Keratinocyte (primary cell): Measurements from ENCODE around the gene SQSTM1. TPM values are rescaled to one million over a fixed set of nuclear protein-coding genes. Genes with fewer than 3 reads are reported as not detected.

Experiments
- DNase-seq: peaks from one replicate; pipeline ENCODE4 v3.0.0-alpha.2; 2011; ENCODE audit warnings: low read depth, missing footprints, low spot score
- FAIRE-seq: peaks from 2 replicates; lab custom pipeline; 2011; peaks lifted over from hg19 to GRCh38; lab: Jason Lieb, UNC
- H2AFZ ChIP-seq: 2 replicates; pipeline ENCODE4 v1.6.0; 2012; ENCODE audit warnings: low read length, control low read depth, inconsistent platforms; ENCODE audit not compliant: control insufficient read depth
- H3K27ac ChIP-seq: 2 replicates; pipeline ENCODE4 v1.5.1; 2011; ENCODE audit warnings: low read length; ENCODE audit not compliant: control insufficient read depth, insufficient read depth
- H3K27me3 ChIP-seq: 3 replicates; pipeline ENCODE4 v1.6.0; 2011; ENCODE audit warnings: low read length; ENCODE audit not compliant: control insufficient read depth, insufficient read depth; ENCODE audit errors: extremely low read depth
- H3K36me3 ChIP-seq, 2 experiments: 2 replicates in 1 of 2; 3 replicates in 1 of 2; pipeline ENCODE4 v1.5.1; 2011; ENCODE audit warnings: low read length in 2 of 2, mild to moderate bottlenecking in 1 of 2; ENCODE audit not compliant: control insufficient read depth in 2 of 2, insufficient read depth in 2 of 2; ENCODE audit errors: extremely low read depth in 1 of 2
- H3K4me1 ChIP-seq: 3 replicates; pipeline ENCODE4 v1.5.1; 2011; ENCODE audit warnings: low read length; ENCODE audit not compliant: control insufficient read depth, insufficient read depth; ENCODE audit errors: extremely low read depth
- H3K4me2 ChIP-seq: 3 replicates; pipeline ENCODE4 v1.6.0; 2011; ENCODE audit warnings: low read depth, low read length; ENCODE audit not compliant: control insufficient read depth, insufficient read depth; ENCODE audit errors: extremely low read depth
- H3K4me3 ChIP-seq, 3 experiments: fragments of 200-600 bp in 1 of 3; sonication (generic) in 1 of 3; 2 replicates in 2 of 3; 3 replicates in 1 of 3; pipeline ENCODE4 v1.5.1; 2011 to 2016; ENCODE audit warnings: low read length in 3 of 3, mild to moderate bottlenecking in 3 of 3, control low read depth in 2 of 3, inconsistent platforms in 1 of 3, low read depth in 1 of 3, mixed read lengths in 1 of 3, mixed run types in 1 of 3, moderate library complexity in 1 of 3; ENCODE audit not compliant: control insufficient read depth in 2 of 3, insufficient read depth in 2 of 3; ENCODE audit errors: extremely low read depth in 1 of 3
- H3K79me2 ChIP-seq: 2 replicates; pipeline ENCODE4 v1.6.0; 2012; ENCODE audit warnings: low read length; ENCODE audit not compliant: control insufficient read depth, insufficient read depth
- H3K9ac ChIP-seq: 3 replicates; pipeline ENCODE4 v1.6.0; 2011; ENCODE audit warnings: low read length; ENCODE audit not compliant: control insufficient read depth, insufficient read depth; ENCODE audit errors: extremely low read depth
- H3K9me1 ChIP-seq: 3 replicates; pipeline ENCODE4 v1.6.0; 2011; ENCODE audit warnings: low read length; ENCODE audit not compliant: control insufficient read depth, insufficient read depth; ENCODE audit errors: extremely low read depth
- H3K9me3 ChIP-seq: 2 replicates; pipeline ENCODE4 v1.5.1; 2012; ENCODE audit warnings: low read depth, low read length; ENCODE audit not compliant: control insufficient read depth
- H4K20me1 ChIP-seq: 3 replicates; pipeline ENCODE4 v1.6.0; 2011; ENCODE audit warnings: low read length; ENCODE audit not compliant: control insufficient read depth, insufficient read depth; ENCODE audit errors: extremely low read depth
- CTCF ChIP-seq, 3 experiments: IDR thresholded peaks in 1 of 3; conservative IDR thresholded peaks in 1 of 3; optimal IDR thresholded peaks in 1 of 3; 2 replicates in 2 of 3; 3 replicates in 1 of 3; pipeline versions ENCODE3 to v1.5.1; 2011; ENCODE audit warnings: low read length in 3 of 3, mild to moderate bottlenecking in 3 of 3, moderate library complexity in 2 of 3, control low read depth in 1 of 3, inconsistent platforms in 1 of 3; ENCODE audit not compliant: insufficient read depth in 2 of 3; ENCODE audit errors: extremely low read depth in 1 of 3
- EZH2 ChIP-seq: IDR thresholded peaks from one replicate; pipeline ENCODE4 v1.6.1; 2012; ENCODE audit warnings: inconsistent platforms, mild to moderate bottlenecking, low read length, moderate library complexity
- dilution Hi-C: fragments of 300-500 bp; cut with MboI; formaldehyde crosslinking; loops from one replicate; pipeline ENCODE4 v1.7.0; 2020; ENCODE audit warnings: low sequenced_read_pairs; ENCODE audit not compliant: extremely low pct_ligation_motif_present
- polyA plus RNA-seq, 5 experiments: library from polyadenylated mRNA; depleted of rRNA in 3 of 5; stranded (reverse) in 3 of 5; stranded (forward) in 1 of 5; unstranded in 1 of 5; fragments of >200 nt; gene quantifications; 1 replicate in 1 of 5; 2 replicates in 3 of 5; 3 replicates in 1 of 5; pipeline versions ENCODE4 v1.2.1 to v1.2.3, GENCODE V29; 2011 to 2012; ENCODE audit warnings: missing spikeins in 2 of 5, low read depth in 1 of 5, low replicate concordance in 1 of 5

Gene SQSTM1
- polyA plus RNA-seq, 1 donor (not counting 4 experiments of a cell fraction or from before 2014, with no cell fraction given), result 75.7 TPM

GRCh38 chr5:179780362-179780761 lies 40.3 kb upstream of the SQSTM1 start:
- H3K27me3 ChIP-seq, result no peaks in the 10 kb centered on the region
- H4K20me1 ChIP-seq, result peaks cover 2% of the 10 kb centered on the region
- no peaks in the 10 kb centered on the region for H3K9me3 ChIP-seq
- peaks cover 10 to 18% of the 10 kb centered on the region in 2 experiments for H3K36me3 ChIP-seq
- no peak for FAIRE-seq
- no peaks in the 10 kb centered on the region for H3K79me2 ChIP-seq
- dilution Hi-C loops, result no loop called here
- H3K9me1 ChIP-seq, result no peaks in the 10 kb centered on the region
- no peak overlapping the region for H3K4me2 ChIP-seq
- no peaks in the 10 kb centered on the region for H3K4me1 ChIP-seq
- no peak overlapping the region for H3K4me3 ChIP-seq
- no peak for DNase-seq
- no peak overlapping the region for H3K9ac ChIP-seq
- no peak overlapping the region for H2AFZ ChIP-seq
- H3K27ac ChIP-seq, result no peak overlapping the region
- no peak for TF ChIP-seq EZH2
- no peak for TF ChIP-seq CTCF (optimal IDR thresholded peaks at IDR 0.05 in 1 of 3, IDR thresholded peaks at IDR 0.05 in 1 of 3, conservative IDR thresholded peaks at IDR 0.05 in 1 of 3; ENCODE audit: extremely low read depth in 1 of 3, insufficient read depth in 2 of 3, low read length in 3 of 3)

- H3K4me1 ChIP-seq, result no peaks in the 10 kb centered on the region
- H2AFZ ChIP-seq, result no peak overlapping the region
- dilution Hi-C loops, result no loop called here
- no peak overlapping the region for H3K27ac ChIP-seq
- no peak overlapping the region for H3K4me2 ChIP-seq
- H3K9ac ChIP-seq, result no peak overlapping the region
- H3K9me3 ChIP-seq, result no peaks in the 10 kb centered on the region
- H3K36me3 ChIP-seq, result peaks cover 0 to 9% of the 10 kb centered on the region in 2 experiments
- FAIRE-seq (no peak), DNase-seq (no peak)
- TF ChIP-seq EZH2, result no peak
- TF ChIP-seq CTCF (optimal IDR thresholded peaks at IDR 0.05 in 1 of 3, IDR thresholded peaks at IDR 0.05 in 1 of 3, conservative IDR thresholded peaks at IDR 0.05 in 1 of 3; ENCODE audit: extremely low read depth in 1 of 3, insufficient read depth in 2 of 3, low read length in 3 of 3), result no peak
- H3K79me2 ChIP-seq, result no peaks in the 10 kb centered on the region
- no peaks in the 10 kb centered on the region for H3K9me1 ChIP-seq
- H4K20me1 ChIP-seq, result no peaks in the 10 kb centered on the region
- H3K4me3 ChIP-seq, result no peak overlapping the region
- H3K27me3 ChIP-seq, result no peaks in the 10 kb centered on the region
These were observed 38.9 kb upstream of the SQSTM1 start for GRCh38 chr5:179781846-179782245.
